ENCODE data around the gene RAN. TPM values are rescaled to one million over a fixed set of nuclear protein-coding genes. Genes with fewer than 3 reads are reported as not detected.
A peak's percentile ranks its signal among the peaks of the same experiment; 100 is the strongest.

Gene RAN
- total RNA-seq (100 to 1,000 TPM; 265 to 559 TPM), polyA plus RNA-seq (ENCODE audit: insufficient read length in 2 of 2) (100 to 1,000 TPM; 477 to 499 TPM)
- long read RNA-seq, donor 1, transcript RAN-212 (7 exons, 2,661 nt), result major isoform, 171 of 504 reads
- long read RNA-seq, donor 1, transcript RAN-202 (6 exons, 1,530 nt), result minor isoform, 15 of 504 reads
- long read RNA-seq, donor 1, partial matches to known transcripts, result 317 of 504 reads
- long read RNA-seq, donor 1, other reads (novel, unspliced or antisense), result 0 of 504 reads
- long read RNA-seq, donor 2, transcript RAN-202 (6 exons, 1,530 nt), result minor isoform, 5 of 163 reads
- long read RNA-seq, donor 2, transcript RAN-212 (7 exons, 2,661 nt), result major isoform, 79 of 163 reads
- long read RNA-seq, donor 2, partial matches to known transcripts, result 79 of 163 reads
- long read RNA-seq, donor 2, other reads (novel, unspliced or antisense), result 0 of 163 reads
- long read RNA-seq, donor 3, transcript RAN-212 (7 exons, 2,661 nt), result major isoform, 91 of 115 reads
- long read RNA-seq, donor 3, transcript RAN-202 (6 exons, 1,530 nt), result minor isoform, 9 of 115 reads
- long read RNA-seq, donor 3, partial matches to known transcripts, result 15 of 115 reads
- long read RNA-seq, donor 3, other reads (novel, unspliced or antisense), result 0 of 115 reads
- long read RNA-seq, donor 4, transcript RAN-202 (6 exons, 1,530 nt), result minor isoform, 37 of 932 reads
- long read RNA-seq, donor 4, transcript RAN-203 (6 exons, 2,455 nt), result minor isoform, 9 of 932 reads
- long read RNA-seq, donor 4, transcript RAN-212 (7 exons, 2,661 nt), result major isoform, 243 of 932 reads
- long read RNA-seq, donor 4, partial matches to known transcripts, result 631 of 932 reads
- long read RNA-seq, donor 4, other reads (novel, unspliced or antisense), result 12 of 932 reads

DNA sequence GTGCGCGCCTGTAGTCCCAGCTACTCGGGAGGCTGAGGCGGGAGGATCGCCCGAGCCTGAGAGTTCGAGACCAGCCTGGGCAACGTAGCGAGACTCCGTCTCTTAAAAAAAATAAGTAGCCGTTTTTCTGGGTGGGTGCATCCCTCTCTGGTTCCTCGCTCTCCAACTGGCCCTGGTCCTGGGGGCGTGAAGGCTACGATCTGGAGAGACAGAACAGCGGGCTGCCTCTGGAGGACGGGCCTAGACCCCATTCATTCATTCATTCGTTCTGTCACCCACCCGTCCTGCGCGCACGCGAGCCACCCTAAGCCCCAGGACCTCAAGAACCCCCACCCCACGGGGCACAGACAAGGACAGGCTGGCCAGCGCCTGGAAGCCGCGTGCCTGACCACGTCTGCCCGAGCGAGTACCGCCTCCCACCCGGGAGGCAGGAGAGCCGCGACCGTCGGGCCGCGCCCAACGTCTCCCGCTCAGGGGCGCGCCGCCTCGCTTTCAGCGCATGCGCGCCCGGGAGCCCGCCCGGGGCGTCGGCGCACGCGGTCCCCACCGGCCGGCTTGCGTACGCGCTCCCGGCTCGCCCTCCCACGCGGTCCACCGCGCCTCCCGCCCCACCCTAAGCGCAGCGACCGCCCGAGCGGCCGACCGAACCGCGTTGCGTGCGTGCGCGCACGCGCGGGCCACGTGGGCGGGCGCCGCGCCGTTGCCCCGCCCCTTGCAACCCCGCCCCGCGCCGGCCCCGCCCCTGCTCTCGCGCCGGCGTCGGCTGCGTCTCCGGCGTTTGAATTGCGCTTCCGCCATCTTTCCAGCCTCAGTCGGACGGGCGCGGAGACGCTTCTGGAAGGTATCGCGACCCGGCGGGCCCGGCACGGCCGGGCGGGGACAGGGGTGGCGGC, at the start of gene RAN:
Gene RAN, plus strand, starts transcription at position 781 of the 893 bp plus-strand sequence. CDS start 528 bp downstream, outside the sequence.
- Histone ChIP-seq H3K27ac (ENCODE audit: low read depth, low read length) (peak within 1 kb of the TSS; percentile 89), H3K9me3 (ENCODE audit: control insufficient read depth, insufficient read depth, low read length) (no peaks in the 10 kb centered on the region), H3K27me3 (ENCODE audit: control insufficient read depth, insufficient read depth, low read length) (no peaks in the 10 kb centered on the region), H3K4me3 (ENCODE audit: low read depth, low read length) (peak within 1 kb of the TSS; percentile 78), H3K36me3 (ENCODE audit: control insufficient read depth, insufficient read depth, low read length) (peaks cover 18% of the 10 kb centered on the region), H3K4me1 (ENCODE audit: control insufficient read depth, insufficient read depth, low read length) (peaks cover 19% of the 10 kb centered on the region)
- peak; percentile 79 to 97 (median 86) for DNase-seq (ENCODE audit: low read depth in 4 of 6, low spot score in 6 of 6)
- 4% methylated on average over 118 of the region's 118 CpGs for WGBS (ENCODE audit: insufficient coverage)

- peaks cover 25% of the 10 kb centered on the region for H3K36me3 ChIP-seq (ENCODE audit: control insufficient read depth, insufficient read depth, low read length)
- no peak overlapping the region for H3K4me3 ChIP-seq (ENCODE audit: low read depth, low read length)
- peaks cover 13% of the 10 kb centered on the region for H3K4me1 ChIP-seq (ENCODE audit: control insufficient read depth, insufficient read depth, low read length)
- WGBS (ENCODE audit: insufficient coverage), result 100% methylated on average over 2 of the region's 6 CpGs
- no peaks in the 10 kb centered on the region for H3K9me3 ChIP-seq (ENCODE audit: control insufficient read depth, insufficient read depth, low read length)
- H3K27ac ChIP-seq (ENCODE audit: low read depth, low read length), result no peak overlapping the region
- H3K27me3 ChIP-seq (ENCODE audit: control insufficient read depth, insufficient read depth, low read length), result no peaks in the 10 kb centered on the region
- no peak for DNase-seq (ENCODE audit: low read depth in 4 of 6, low spot score in 6 of 6)
Observed at GRCh38 chr12:130825771-130826150, 46.1 kb upstream of the RAN start.

DNA sequence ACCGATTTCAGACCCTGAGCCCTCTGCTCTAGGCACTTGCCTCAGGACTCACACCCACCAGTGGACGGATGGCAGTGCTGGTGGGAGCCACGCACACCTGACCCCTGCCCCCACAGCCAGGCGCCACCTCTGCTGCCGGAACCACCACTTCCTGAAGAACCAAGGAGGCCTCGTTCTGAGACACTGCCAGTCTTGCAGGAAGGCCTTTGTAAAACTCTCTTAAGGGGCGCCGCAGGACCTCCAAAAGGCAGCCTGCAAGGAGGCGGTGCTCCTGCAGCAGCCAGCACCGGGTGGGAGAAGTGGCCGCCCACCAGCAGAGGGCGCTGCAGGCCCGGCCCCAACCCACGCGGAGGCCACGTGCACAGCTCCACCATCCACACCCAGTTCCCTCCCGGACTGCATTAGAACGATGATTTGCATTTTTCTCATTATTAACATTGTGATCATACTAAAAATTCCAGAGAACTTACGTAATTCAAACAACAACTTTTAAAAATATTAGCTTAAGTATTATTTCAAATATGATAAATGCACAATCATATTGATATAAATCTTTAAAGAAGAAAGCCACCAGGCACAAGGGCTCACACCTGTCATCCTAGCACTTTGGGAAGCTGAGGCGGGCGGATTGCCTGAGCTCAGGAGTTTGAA, 45.6 kb upstream of the RAN start:
- DNase-seq (ENCODE audit: low read depth in 4 of 6, low spot score in 6 of 6), result no peak
- no peaks in the 10 kb centered on the region for H3K9me3 ChIP-seq (ENCODE audit: control insufficient read depth, insufficient read depth, low read length)
- 62% methylated on average over 18 of the region's 21 CpGs for WGBS (ENCODE audit: insufficient coverage)
- H3K27me3 ChIP-seq (ENCODE audit: control insufficient read depth, insufficient read depth, low read length), result no peaks in the 10 kb centered on the region
- peaks cover 13% of the 10 kb centered on the region for H3K4me1 ChIP-seq (ENCODE audit: control insufficient read depth, insufficient read depth, low read length)
- H3K4me3 ChIP-seq (ENCODE audit: low read depth, low read length), result no peak overlapping the region
- H3K36me3 ChIP-seq (ENCODE audit: control insufficient read depth, insufficient read depth, low read length), result peaks cover 22% of the 10 kb centered on the region
- no peak overlapping the region for H3K27ac ChIP-seq (ENCODE audit: low read depth, low read length)

DNA sequence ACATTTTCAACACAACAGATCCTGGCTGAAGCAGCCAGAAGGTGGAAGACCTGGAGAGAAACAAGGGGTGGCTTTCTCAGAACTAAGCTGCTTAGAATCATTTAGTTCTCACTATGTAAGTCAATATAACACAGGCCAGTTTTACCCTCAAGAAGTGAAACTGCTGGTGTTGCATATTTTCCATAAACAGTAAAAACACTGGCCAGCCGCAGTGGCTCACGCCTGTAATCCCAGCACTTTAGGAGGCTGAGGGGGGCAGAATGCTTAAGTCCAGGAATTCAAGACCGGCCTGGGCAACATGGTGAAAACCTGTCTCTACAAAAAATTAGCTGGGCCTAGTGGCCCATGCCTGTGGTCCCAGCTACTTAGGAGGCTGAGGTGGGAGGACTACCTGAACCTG, 44.4 kb upstream of the RAN start:
- no peak overlapping the region for H3K4me3 ChIP-seq (ENCODE audit: low read depth, low read length)
- no peak for DNase-seq (ENCODE audit: low read depth in 4 of 6, low spot score in 6 of 6)
- H3K27ac ChIP-seq (ENCODE audit: low read depth, low read length), result no peak overlapping the region
- no peaks in the 10 kb centered on the region for H3K27me3 ChIP-seq (ENCODE audit: control insufficient read depth, insufficient read depth, low read length)
- H3K36me3 ChIP-seq (ENCODE audit: control insufficient read depth, insufficient read depth, low read length), result peaks cover 18% of the 10 kb centered on the region
- no peaks in the 10 kb centered on the region for H3K9me3 ChIP-seq (ENCODE audit: control insufficient read depth, insufficient read depth, low read length)
- H3K4me1 ChIP-seq (ENCODE audit: control insufficient read depth, insufficient read depth, low read length), result peaks cover 14% of the 10 kb centered on the region
- WGBS (ENCODE audit: insufficient coverage), result 90% methylated on average over 3 of the region's 3 CpGs

- no peaks in the 10 kb centered on the region for H3K9me3 ChIP-seq (ENCODE audit: control insufficient read depth, insufficient read depth, low read length)
- no peaks in the 10 kb centered on the region for H3K27me3 ChIP-seq (ENCODE audit: control insufficient read depth, insufficient read depth, low read length)
- H3K4me1 ChIP-seq (ENCODE audit: control insufficient read depth, insufficient read depth, low read length), result peaks cover 22% of the 10 kb centered on the region
- H3K36me3 ChIP-seq (ENCODE audit: control insufficient read depth, insufficient read depth, low read length), result peaks cover 10% of the 10 kb centered on the region
- WGBS (ENCODE audit: insufficient coverage), result 77% methylated on average over 7 of the region's 8 CpGs
- DNase-seq (ENCODE audit: low read depth in 4 of 6, low spot score in 6 of 6), result no peak
- no peak overlapping the region for H3K4me3 ChIP-seq (ENCODE audit: low read depth, low read length)
- no peak overlapping the region for H3K27ac ChIP-seq (ENCODE audit: low read depth, low read length)
Observed at GRCh38 chr12:130828895-130829294, 43.0 kb upstream of the RAN start.

- DNase-seq (ENCODE audit: low read depth in 4 of 6, low spot score in 6 of 6), result peak in 1 of 6 donors; percentile 45
- H3K4me3 ChIP-seq (ENCODE audit: low read depth, low read length), result no peak overlapping the region
- H3K9me3 ChIP-seq (ENCODE audit: control insufficient read depth, insufficient read depth, low read length), result no peaks in the 10 kb centered on the region
- H3K36me3 ChIP-seq (ENCODE audit: control insufficient read depth, insufficient read depth, low read length), result peaks cover 10% of the 10 kb centered on the region
- H3K27ac ChIP-seq (ENCODE audit: low read depth, low read length), result no peak overlapping the region
- peaks cover 22% of the 10 kb centered on the region for H3K4me1 ChIP-seq (ENCODE audit: control insufficient read depth, insufficient read depth, low read length)
- no peaks in the 10 kb centered on the region for H3K27me3 ChIP-seq (ENCODE audit: control insufficient read depth, insufficient read depth, low read length)
- 49% methylated on average over 8 of the region's 17 CpGs for WGBS (ENCODE audit: insufficient coverage)
Observed at GRCh38 chr12:130829391-130830245, 42.2 kb upstream of the RAN start.

DNA sequence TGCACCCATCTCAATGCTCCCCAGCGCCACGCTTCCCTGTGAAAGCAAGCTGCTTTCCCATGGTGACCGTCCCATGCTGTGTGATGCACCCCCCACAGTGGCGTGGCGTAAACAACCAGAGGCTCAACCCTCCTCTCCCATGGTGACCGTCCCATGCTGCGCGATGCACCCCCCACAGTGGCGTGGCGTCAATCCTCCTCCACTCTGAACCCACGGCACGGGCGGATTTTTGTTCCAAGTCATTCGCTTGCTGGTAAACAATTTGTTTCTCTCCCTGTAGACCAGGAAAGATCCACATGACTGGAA, 41.7 kb upstream of the RAN start:
- H3K4me3 ChIP-seq (ENCODE audit: low read depth, low read length), result no peak overlapping the region
- peaks cover 22% of the 10 kb centered on the region for H3K4me1 ChIP-seq (ENCODE audit: control insufficient read depth, insufficient read depth, low read length)
- peak in 1 of 6 donors; percentile 45 for DNase-seq (ENCODE audit: low read depth in 4 of 6, low spot score in 6 of 6)
- H3K9me3 ChIP-seq (ENCODE audit: control insufficient read depth, insufficient read depth, low read length), result no peaks in the 10 kb centered on the region
- no peaks in the 10 kb centered on the region for H3K27me3 ChIP-seq (ENCODE audit: control insufficient read depth, insufficient read depth, low read length)
- H3K27ac ChIP-seq (ENCODE audit: low read depth, low read length), result no peak overlapping the region
- WGBS (ENCODE audit: insufficient coverage), result 32% methylated on average over 13 of the region's 14 CpGs
- H3K36me3 ChIP-seq (ENCODE audit: control insufficient read depth, insufficient read depth, low read length), result peaks cover 10% of the 10 kb centered on the region

DNA sequence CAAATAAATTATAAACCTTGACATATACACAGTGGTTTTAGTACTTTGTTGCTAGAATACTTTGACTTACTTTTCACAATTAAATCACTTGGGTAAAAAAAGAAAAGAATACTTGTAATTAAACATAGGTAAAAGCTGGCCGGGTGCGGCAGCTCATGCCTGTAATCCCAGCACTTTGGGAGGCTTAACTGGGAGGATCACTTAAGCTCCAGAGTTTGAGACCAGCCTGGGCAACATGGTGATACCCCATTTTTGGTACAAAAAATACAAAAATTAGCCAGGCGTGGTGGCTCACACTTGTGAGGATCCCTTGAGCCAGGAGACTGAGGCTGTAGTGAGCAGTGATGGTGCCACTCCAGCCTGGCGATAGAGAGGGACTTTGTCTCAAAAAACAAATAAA, 40.6 kb upstream of the RAN start:
- Histone ChIP-seq H3K36me3 (ENCODE audit: control insufficient read depth, insufficient read depth, low read length) (peaks cover 4% of the 10 kb centered on the region), H3K4me3 (ENCODE audit: low read depth, low read length) (no peak overlapping the region), H3K4me1 (ENCODE audit: control insufficient read depth, insufficient read depth, low read length) (peaks cover 22% of the 10 kb centered on the region), H3K9me3 (ENCODE audit: control insufficient read depth, insufficient read depth, low read length) (no peaks in the 10 kb centered on the region), H3K27ac (ENCODE audit: low read depth, low read length) (no peak overlapping the region), H3K27me3 (ENCODE audit: control insufficient read depth, insufficient read depth, low read length) (no peaks in the 10 kb centered on the region)
- no peak for DNase-seq (ENCODE audit: low read depth in 4 of 6, low spot score in 6 of 6)
- WGBS (ENCODE audit: insufficient coverage), result 100% methylated on average over 3 of the region's 4 CpGs
